Tibial nerve (tissue), 4 donors: ENCODE measurements around the gene PCBP3. TPM values are rescaled to one million over a fixed set of nuclear protein-coding genes. Genes with fewer than 3 reads are reported as not detected.

Experiments
- DNase-seq, 2 donors: peaks; one replicate each; pipeline ENCODE4 v3.0.0-alpha.2; 2019; ENCODE audit warnings: low spot score in 2 of 2
- H3K27ac ChIP-seq, 4 donors: fragments of 200-600 bp; sonication (generic) in 3 of 4; one replicate each; pipeline ENCODE4 v1.5.1; 2017 to 2019; ENCODE audit warnings: mild to moderate bottlenecking in 1 of 4
- H3K27me3 ChIP-seq, 2 donors: fragments of 200-600 bp; sonication (generic) in 1 of 2; one replicate each; pipeline versions ENCODE4 v1.5.1 to v1.6.0; 2017 to 2019
- H3K36me3 ChIP-seq, 3 donors: fragments of 200-600 bp; sonication (generic); one replicate each; pipeline ENCODE4 v1.5.1; 2018 to 2019
- H3K4me1 ChIP-seq, 4 donors: fragments of 200-600 bp; sonication (generic) in 3 of 4; one replicate each; pipeline ENCODE4 v1.5.1; 2017 to 2019
- H3K4me3 ChIP-seq, 4 donors: fragments of 200-600 bp; sonication (generic) in 3 of 4; one replicate each; pipeline ENCODE4 v1.5.1; 2017 to 2019; ENCODE audit warnings: mild to moderate bottlenecking in 1 of 4, moderate library complexity in 1 of 4
- H3K9me3 ChIP-seq, 4 donors: fragments of 200-600 bp; sonication (generic) in 3 of 4; one replicate each; pipeline ENCODE4 v1.5.1; 2017 to 2019
- CTCF ChIP-seq, 5 experiments: fragments of 200-600 bp in 3 of 5; fragments of 450-650 bp in 2 of 5; sonication (generic) in 3 of 5; IDR thresholded peaks; one replicate each; pipeline ENCODE4 v1.5.1; 2016 to 2019; ENCODE audit warnings: antibody characterized with exemption in 5 of 5, mild to moderate bottlenecking in 3 of 5, moderate library complexity in 2 of 5
- EP300 ChIP-seq, 2 donors: sonication (generic); formaldehyde crosslinking; IDR thresholded peaks; one replicate each; pipeline ENCODE4 v1.6.1; 2017; ENCODE audit warnings: antibody characterized with exemption in 2 of 2, mild to moderate bottlenecking in 1 of 2
- POLR2A ChIP-seq, 2 donors: fragments of 450-650 bp; IDR thresholded peaks; one replicate each; pipeline ENCODE4 v1.6.1; 2017; ENCODE audit warnings: antibody characterized with exemption in 2 of 2, mild to moderate bottlenecking in 2 of 2, moderate library complexity in 2 of 2
- WGBS, 2 donors: methylation state at CpG; one replicate each; pipeline ENCODE4 v1.1.5; 2018; 5-methylcytosine and 5-hydroxymethylcytosine counted together
- total RNA-seq, 4 donors: library from RNA; depleted of rRNA; stranded (reverse); fragments of >200 nt; gene quantifications; one replicate each; pipeline ENCODE4 v1.1.0, GENCODE V29; 2016

Gene PCBP3
- total RNA-seq, 4 donors from 2014 or later, result 4.2 to 13.4 (median 9.6) TPM

- H3K4me1 ChIP-seq, result peaks cover 0 to 28% (median 2%) of the 10 kb centered on the region in 4 donors
- H3K36me3 ChIP-seq, result peaks cover 3 to 80% (median 8%) of the 10 kb centered on the region in 3 donors
- H3K4me3 ChIP-seq, result no peak overlapping the region
- TF ChIP-seq EP300 (IDR thresholded peaks at IDR 0.05) (no peak), CTCF (IDR thresholded peaks at IDR 0.05) (no peak), POLR2A (IDR thresholded peaks at IDR 0.05) (no peak)
- H3K27me3 ChIP-seq, result no peaks in the 10 kb centered on the region
- no peaks in the 10 kb centered on the region for H3K9me3 ChIP-seq
- DNase-seq, result no peak
- H3K27ac ChIP-seq, result no peak overlapping the region
- WGBS, 2 donors, result 88% methylated on average over 26 to 29 of the region's 29 CpGs
Observed at GRCh38 chr21:45987121-45987711, 343.7 kb downstream of the PCBP3 start.

GRCh38 chr21:45988366-45989347, 345.1 kb downstream of the PCBP3 start:
- H3K4me3 ChIP-seq, result no peak overlapping the region
- H3K27ac ChIP-seq, result peak overlapping the region in 2 of 4 donors; percentile 17 to 42
- 78 to 81% methylated on average over 29 to 35 of the region's 36 CpGs for WGBS, 2 donors
- no peaks in the 10 kb centered on the region for H3K9me3 ChIP-seq
- H3K4me1 ChIP-seq, result peaks cover 0 to 33% (median 5%) of the 10 kb centered on the region in 4 donors
- no peaks in the 10 kb centered on the region for H3K27me3 ChIP-seq
- DNase-seq, result peak in 1 of 2 donors; percentile 9
- TF ChIP-seq POLR2A (IDR thresholded peaks at IDR 0.05) (no peak), CTCF (IDR thresholded peaks at IDR 0.05) (no peak), EP300 (IDR thresholded peaks at IDR 0.05) (no peak)
- H3K36me3 ChIP-seq, result peaks cover 3 to 93% (median 8%) of the 10 kb centered on the region in 3 donors

- H3K36me3 ChIP-seq, result peaks cover 3 to 93% (median 8%) of the 10 kb centered on the region in 3 donors
- TF ChIP-seq EP300 (IDR thresholded peaks at IDR 0.05) (no peak), CTCF (IDR thresholded peaks at IDR 0.05) (no peak), POLR2A (IDR thresholded peaks at IDR 0.05) (no peak)
- peaks cover 0 to 33% (median 3%) of the 10 kb centered on the region in 4 donors for H3K4me1 ChIP-seq
- peak overlapping the region in 2 of 4 donors; percentile 17 to 42 for H3K27ac ChIP-seq
- WGBS, 2 donors, result 89 to 92% methylated on average over 23 to 24 of the region's 32 CpGs
- no peaks in the 10 kb centered on the region for H3K27me3 ChIP-seq
- peak in 1 of 2 donors; percentile 11 for DNase-seq
- no peaks in the 10 kb centered on the region for H3K9me3 ChIP-seq
- H3K4me3 ChIP-seq, result no peak overlapping the region
Observed at GRCh38 chr21:45989355-45990048, 346.0 kb downstream of the PCBP3 start.

- TF ChIP-seq EP300 (IDR thresholded peaks at IDR 0.05) (no peak), CTCF (IDR thresholded peaks at IDR 0.05) (no peak), POLR2A (IDR thresholded peaks at IDR 0.05) (no peak)
- H3K27ac ChIP-seq, result no peak overlapping the region
- peaks cover 3 to 93% (median 8%) of the 10 kb centered on the region in 3 donors for H3K36me3 ChIP-seq
- WGBS, 2 donors, result 88 to 89% methylated on average over 25 to 29 of the region's 30 CpGs
- peak in 1 of 2 donors; percentile 8 for DNase-seq
- H3K4me3 ChIP-seq, result no peak overlapping the region
- no peaks in the 10 kb centered on the region for H3K9me3 ChIP-seq
- H3K4me1 ChIP-seq, result peaks cover 0 to 36% (median 3%) of the 10 kb centered on the region in 4 donors
- no peaks in the 10 kb centered on the region for H3K27me3 ChIP-seq
Observed at GRCh38 chr21:45990049-45990711, 346.7 kb downstream of the PCBP3 start.
